NCI-H1417 (cell line): ENCODE measurements around the gene SIGLEC11.
"Not testable (repeated sequence)": the region's sequence is repeated elsewhere in the genome, so short reads cannot be mapped to it uniquely, and the experiment has no call there.

Source experiments
- DNase-seq, 3 experiments: peaks; one replicate each; lab custom pipeline; 2025; lab: John Stamatoyannopoulos, UW

SIGLEC11 gene

GRCh38 chr19:49951806-49952478, 9.0 kb downstream of the SIGLEC11 start:
- no peak for DNase-seq

DNA sequence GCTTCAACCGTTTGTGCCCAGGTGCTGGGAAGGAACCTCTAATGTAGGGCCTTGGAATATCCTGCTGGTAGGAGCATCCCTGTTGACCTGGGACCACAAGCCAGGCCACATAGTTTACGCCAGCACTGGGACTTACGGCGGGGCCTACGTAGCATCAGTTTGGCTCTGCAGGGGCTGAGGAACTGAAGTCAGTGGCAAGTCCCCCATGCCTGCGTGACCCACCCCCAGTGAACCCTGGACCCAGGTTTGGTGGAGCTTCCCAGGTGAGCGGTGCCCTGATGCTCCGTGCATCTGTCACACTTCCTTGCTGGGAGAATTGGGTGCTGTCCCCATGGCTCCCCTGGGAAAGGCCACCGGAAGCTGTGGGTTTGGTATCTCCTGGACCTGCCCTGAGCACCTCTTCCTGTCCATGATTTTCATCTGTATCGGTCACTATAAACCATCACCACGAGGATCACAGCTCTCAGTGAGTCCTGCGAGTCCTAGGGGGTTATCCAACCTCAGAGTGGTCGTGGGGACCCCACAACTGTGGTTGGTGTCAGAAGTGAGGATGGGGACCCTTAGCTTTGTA, 9.9 kb downstream of the SIGLEC11 start:
- no peak for DNase-seq

DNA sequence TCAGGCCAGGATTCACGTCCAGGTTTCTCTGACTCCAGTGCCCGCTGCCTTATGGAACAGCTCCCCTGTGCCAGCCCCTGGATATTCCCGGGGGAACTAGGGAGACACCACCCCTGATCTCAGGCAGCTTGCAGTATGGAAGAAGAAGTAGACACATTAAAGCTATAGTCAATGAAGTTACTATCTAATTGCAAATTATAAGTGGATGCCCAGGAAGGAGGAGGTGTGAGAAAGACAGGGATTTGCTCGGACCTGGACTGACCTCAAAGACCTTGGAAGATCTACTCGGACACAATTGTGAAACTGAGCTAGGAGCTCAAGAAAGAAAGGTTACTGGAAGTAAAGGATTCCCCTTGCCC, 10.4 kb downstream of the SIGLEC11 start:
- DNase-seq, result no peak

DNA sequence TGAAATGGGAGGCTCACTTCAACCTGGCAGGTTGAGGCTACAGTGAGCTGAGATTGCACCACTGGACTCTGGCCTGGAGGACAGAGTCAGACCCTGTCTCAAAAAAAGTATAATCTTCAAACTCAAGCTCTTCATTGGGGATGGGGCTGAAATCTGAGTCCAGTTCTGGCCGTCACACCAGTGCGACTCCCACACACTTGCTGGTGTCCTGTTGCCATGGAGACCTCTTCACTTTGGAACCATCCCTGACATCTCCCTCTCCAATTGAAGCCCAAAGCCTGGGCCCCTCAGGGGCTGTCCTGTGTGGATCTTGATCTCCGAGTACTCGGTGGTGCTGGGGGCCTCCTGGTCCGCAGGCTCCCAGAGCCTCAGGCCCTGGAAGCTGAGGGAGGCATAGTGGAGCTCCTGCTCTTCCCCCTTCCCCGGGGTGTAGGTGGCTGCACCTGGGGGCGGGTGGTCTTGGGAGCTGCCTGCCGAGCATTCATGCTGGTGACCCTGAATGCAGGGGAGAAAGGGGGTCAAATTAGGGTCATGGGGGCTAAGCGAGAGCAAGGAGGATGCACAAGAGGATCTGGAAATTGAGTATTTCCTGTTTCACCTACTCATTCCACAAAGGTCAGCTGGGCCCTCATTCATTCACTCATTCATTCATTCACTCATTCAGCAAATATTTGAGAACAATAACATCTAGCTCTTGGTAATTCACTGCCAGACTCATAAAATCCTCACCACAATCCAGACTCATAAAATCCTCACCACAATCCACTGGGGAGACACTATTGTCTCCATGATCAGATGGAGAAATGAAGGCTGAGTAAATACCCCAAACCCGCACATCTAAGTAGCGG, 11.0 kb downstream of the SIGLEC11 start:
- DNase-seq, result no peak

- DNase-seq, result no peak
Observed at GRCh38 chr19:49946415-49946814, 14.6 kb downstream of the SIGLEC11 start.

DNA sequence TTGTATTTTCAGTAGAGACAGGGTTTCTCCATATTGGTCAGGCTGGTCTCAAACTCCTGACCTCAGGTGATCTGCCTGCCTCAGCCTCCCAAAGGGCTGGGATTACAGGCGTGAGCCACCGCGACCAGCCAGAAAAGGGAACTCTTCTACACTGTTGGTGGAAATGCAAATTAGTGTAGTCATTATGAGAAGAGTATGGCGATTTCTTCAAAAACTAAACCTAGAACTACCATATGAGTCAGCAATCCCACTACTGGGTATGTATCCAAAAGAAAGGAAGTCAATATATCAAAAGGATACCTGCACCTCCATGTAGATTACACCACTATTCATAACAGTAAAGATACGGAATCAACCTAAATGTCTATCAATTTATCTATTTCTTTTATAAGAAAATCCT, 16.4 kb downstream of the SIGLEC11 start:
- DNase-seq, result not testable (repeated sequence)

GRCh38 chr19:49940482-49940791, 20.5 kb downstream of the SIGLEC11 start:
- no peak for DNase-seq

- no peak for DNase-seq
Observed at GRCh38 chr19:49939721-49940481, 21.1 kb downstream of the SIGLEC11 start.

GRCh38 chr19:49938662-49939061, 22.3 kb downstream of the SIGLEC11 start:
- DNase-seq, result no peak

- peak; percentile 60 to 80 (median 78) for DNase-seq
Observed at GRCh38 chr19:49937750-49938381, 23.1 kb downstream of the SIGLEC11 start.

DNA sequence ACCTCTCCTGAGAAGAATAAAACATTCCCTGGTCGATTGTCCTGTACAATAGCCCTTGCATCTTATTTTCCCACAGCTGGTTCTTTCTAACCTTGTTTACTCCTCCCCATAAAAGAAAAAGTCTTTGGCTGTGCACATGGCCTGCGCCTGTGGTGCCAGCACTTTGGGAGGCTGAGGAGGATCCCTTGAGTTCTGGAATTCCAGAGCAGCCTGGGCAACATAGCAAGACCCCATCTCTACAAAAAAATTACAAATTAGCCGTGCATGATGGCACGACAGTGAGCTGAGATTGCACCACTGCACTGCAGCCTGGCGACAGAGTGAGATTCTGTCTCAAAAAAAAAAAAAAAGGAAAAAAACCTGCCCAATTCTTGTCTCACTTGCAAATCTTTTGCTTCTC, 24.4 kb downstream of the SIGLEC11 start:
- DNase-seq, result no peak

- DNase-seq, result no peak
Observed at GRCh38 chr19:49933643-49934042, 27.3 kb downstream of the SIGLEC11 start.

GRCh38 chr19:49932731-49933131, 28.2 kb downstream of the SIGLEC11 start:
- no peak for DNase-seq

GRCh38 chr19:49932041-49932451, 28.9 kb downstream of the SIGLEC11 start:
- no peak for DNase-seq

GRCh38 chr19:49931293-49932040, 29.5 kb downstream of the SIGLEC11 start:
- no peak for DNase-seq

GRCh38 chr19:49930483-49931011, 30.4 kb downstream of the SIGLEC11 start:
- DNase-seq, result peak in 2 of 3 experiments; percentile 70 to 89

- peak; percentile 92 to 99 (median 99) for DNase-seq
Observed at GRCh38 chr19:49929611-49930482, 31.1 kb downstream of the SIGLEC11 start.

- DNase-seq, result peak; percentile 92 to 98 (median 98)
Observed at GRCh38 chr19:49929121-49929610, 31.8 kb downstream of the SIGLEC11 start, which contains the start of the genes ATF5 and NUP62. Gene ATF5, plus strand, starts transcription at chr19:49929205. Its CDS starts 1,646 bp downstream, at chr19:49930851. Gene NUP62, minus strand, starts transcription at chr19:49929504. Its CDS starts 19,697 bp downstream, at chr19:49909807.

DNA sequence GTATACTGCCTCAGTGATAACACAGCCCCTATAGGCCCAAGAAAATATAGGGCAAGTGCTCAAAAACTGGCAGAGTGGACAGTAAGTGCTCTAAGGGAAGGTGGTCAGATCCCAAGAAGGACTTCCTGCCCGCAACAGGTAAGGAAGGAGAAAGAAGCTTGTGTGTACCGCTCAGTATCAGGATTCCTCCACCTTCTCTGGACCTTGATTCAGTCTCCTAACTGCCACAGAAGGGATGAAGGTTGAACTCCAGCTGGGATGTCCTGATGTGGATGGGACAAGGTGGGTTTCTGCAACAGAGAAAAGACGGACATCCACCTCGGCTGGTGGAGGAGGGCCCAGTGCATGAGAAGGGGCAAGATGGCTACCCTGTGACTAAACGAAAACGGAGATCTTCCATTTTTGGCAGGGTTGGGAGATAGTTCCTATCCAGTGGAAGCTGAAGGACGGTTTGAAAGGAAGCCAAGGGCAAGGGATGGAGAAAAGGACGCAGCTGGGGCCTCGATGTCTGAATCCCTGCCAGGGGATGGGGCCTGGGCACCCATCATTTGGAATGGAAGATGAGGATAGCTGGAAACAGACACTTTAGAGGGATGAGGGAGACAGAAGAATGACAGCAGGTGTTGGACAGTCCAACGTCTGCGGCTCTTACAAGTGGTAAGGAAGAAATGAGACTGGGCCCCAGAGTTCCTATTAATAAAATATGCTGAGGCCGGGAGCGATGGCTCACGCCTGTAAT, 33.3 kb downstream of the SIGLEC11 start:
- no peak for DNase-seq
